Central memory CD8-positive, alpha-beta T cell (primary cell): ENCODE measurements around the gene CERS5.

Experiments
- ATAC-seq: fragments of 150-1000 bp; cut with Tn5 transposase; replicated peaks from 2 replicates; pipeline ENCODE4 v1.10.0; 2022; ENCODE audit warnings: mild to moderate bottlenecking, moderate FRiP score, moderate number of reproducible peaks; ENCODE audit not compliant: poor library complexity, severe bottlenecking; ENCODE audit errors: extremely low read depth
- DNase-seq, 2 donors: peaks; one replicate each; pipeline ENCODE4 v3.0.0; 2021; ENCODE audit warnings: low spot score in 2 of 2
- H3K27ac Mint-ChIP-seq: one replicate; pipeline ENCODE4 v1.8.0; 2022; ENCODE audit warnings: low read depth, mild to moderate bottlenecking, moderate library complexity, mixed read lengths
- H3K27me3 Mint-ChIP-seq: one replicate; pipeline ENCODE4 v1.8.0; 2022; ENCODE audit warnings: mixed read lengths
- H3K36me3 Mint-ChIP-seq: one replicate; pipeline ENCODE4 v1.8.0; 2022; ENCODE audit warnings: mild to moderate bottlenecking, moderate library complexity, mixed read lengths; ENCODE audit not compliant: insufficient read depth
- H3K4me1 Mint-ChIP-seq: one replicate; pipeline ENCODE4 v1.8.0; 2022; ENCODE audit warnings: mixed read lengths
- H3K4me3 Mint-ChIP-seq: one replicate; pipeline ENCODE4 v1.8.0; 2022; ENCODE audit warnings: mild to moderate bottlenecking, moderate library complexity, mixed read lengths
- H3K9me3 Mint-ChIP-seq: one replicate; pipeline ENCODE4 v1.8.0; 2022; ENCODE audit warnings: mixed read lengths

The CERS5 gene

DNA sequence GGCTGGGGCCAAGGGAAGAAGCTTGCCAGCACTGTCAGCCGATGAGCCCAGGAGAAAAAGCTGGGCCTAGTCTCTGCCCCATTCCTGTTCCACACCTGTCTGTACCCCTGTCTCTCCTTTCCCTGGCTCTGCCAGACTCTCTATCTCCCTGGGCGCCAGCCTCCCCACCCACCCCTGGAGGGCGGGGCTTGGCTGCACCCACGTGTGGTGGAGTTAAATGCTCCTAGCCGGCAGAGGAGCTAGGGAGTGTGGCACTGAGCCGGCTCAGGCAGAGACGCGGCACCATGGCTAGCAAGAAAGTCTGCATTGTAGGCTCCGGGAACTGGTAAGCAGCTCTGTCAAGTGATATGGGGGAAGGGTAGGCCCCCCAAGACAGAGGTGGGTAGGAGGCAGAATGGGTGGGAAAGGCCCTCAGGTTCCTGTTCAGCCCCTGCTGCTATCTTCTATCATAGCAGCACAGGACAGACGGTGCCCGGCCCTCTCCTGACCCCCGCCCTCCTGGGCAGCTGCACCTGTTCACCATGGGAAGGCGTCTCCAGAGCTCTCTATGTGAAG, 63.3 kb downstream of the CERS5 start, which contains the start of gene GPD1:
Gene GPD1 (plus strand): TSS at position 242 of the 555 bp plus-strand sequence. CDS start 43 bp downstream, at position 285.
- DNase-seq (no peak), ATAC-seq (no peak)
- H3K4me1 Mint-ChIP-seq, result no peaks in the 10 kb centered on the region
- H3K27me3 Mint-ChIP-seq, result no peaks in the 10 kb centered on the region
- H3K4me3 Mint-ChIP-seq, result no peak within 1 kb of the TSS
- peak within 1 kb of the TSS; percentile 49 for H3K27ac Mint-ChIP-seq
- H3K36me3 Mint-ChIP-seq, result peaks cover 21% of the 10 kb centered on the region
- H3K9me3 Mint-ChIP-seq, result no peaks in the 10 kb centered on the region

DNA sequence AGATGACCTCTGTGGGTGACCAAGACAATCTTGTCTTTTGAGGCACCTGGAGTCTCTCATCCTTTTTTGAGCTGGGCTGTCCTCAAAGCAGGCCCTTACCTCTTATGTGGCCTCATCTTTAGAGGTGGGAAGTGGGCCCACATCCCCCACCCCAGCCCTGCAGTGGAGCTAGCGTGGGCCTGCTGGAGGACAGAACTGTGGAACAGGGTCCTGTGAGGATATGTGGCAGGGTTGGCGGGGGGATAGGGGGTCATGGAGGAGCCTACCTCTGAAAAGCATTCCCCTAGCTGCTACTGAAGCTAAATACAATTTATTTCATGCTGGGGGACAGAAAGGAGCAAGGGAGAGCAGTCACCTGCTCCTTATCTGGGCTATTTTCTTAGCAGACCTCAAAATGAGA, 63.8 kb downstream of the CERS5 start:
- Mint-ChIP-seq H3K4me1 (no peaks in the 10 kb centered on the region), H3K27ac (peak overlapping the region; percentile 49), H3K27me3 (no peaks in the 10 kb centered on the region)

DNA sequence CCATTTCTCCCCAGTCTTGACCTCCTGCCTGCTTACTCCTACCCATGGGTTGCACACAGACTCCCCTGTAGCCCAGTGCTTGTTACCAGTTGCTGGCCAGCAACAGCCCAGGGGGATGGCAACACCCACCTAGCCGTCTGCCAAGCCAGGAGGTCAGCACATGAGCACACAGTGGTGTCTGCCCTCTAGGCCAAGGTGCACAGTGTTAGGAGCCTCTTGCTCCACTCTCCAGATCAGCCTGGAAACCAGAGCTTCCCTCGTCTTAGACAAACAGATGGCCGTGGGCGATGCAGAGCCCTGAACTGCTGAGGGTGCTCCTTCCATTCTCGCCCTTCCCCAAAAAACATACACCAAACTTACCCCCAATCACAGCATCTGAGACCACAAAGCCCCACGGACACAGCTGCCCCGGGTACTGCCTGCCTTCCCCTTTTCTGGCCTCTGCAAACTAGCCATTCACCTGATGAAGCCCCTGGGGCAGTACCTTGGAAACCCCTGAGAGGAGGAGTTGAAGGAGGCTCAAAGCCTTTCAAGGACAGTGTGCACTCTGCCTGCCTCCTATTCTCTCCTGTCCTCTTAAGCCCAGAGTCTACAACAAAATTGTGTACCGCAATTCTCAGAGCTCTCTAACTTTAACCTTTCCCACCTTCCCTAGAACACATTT, 64.4 kb downstream of the CERS5 start:
- peaks cover 25% of the 10 kb centered on the region for H3K36me3 Mint-ChIP-seq
- no peaks in the 10 kb centered on the region for H3K9me3 Mint-ChIP-seq
- no peak for ATAC-seq
- H3K27me3 Mint-ChIP-seq, result no peaks in the 10 kb centered on the region
- H3K4me3 Mint-ChIP-seq, result no peak overlapping the region
- no peaks in the 10 kb centered on the region for H3K4me1 Mint-ChIP-seq
- H3K27ac Mint-ChIP-seq, result peak overlapping the region; percentile 49
- no peak for DNase-seq

More for the DNA sequence above, 63.8 kb downstream of the CERS5 start:
- H3K9me3 Mint-ChIP-seq, result no peaks in the 10 kb centered on the region
- DNase-seq (no peak), ATAC-seq (no peak)
- peaks cover 24% of the 10 kb centered on the region for H3K36me3 Mint-ChIP-seq
- H3K4me3 Mint-ChIP-seq, result no peak overlapping the region

DNA sequence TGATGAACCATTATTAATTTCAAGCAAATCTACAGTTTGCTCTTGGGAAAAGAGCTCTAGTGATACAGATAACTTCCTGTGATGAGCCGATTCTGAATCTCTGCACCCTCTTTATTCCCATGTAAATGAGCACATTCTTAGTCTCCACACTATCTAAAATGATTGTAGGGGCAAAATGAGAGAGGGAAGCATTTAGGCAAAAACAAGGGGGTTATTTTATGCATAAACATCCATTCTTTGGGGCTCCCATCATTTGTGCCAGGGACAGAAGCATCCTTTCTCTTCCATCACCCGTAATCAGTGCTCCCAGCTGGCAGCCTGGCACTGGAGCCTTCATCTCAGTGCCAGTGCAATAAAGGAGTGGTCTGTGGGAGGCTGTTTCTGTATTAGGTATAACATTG, 65.0 kb downstream of the CERS5 start:
- no peak for DNase-seq
- no peak for ATAC-seq
- H3K27me3 Mint-ChIP-seq, result no peaks in the 10 kb centered on the region
- no peak overlapping the region for H3K4me3 Mint-ChIP-seq
- H3K4me1 Mint-ChIP-seq, result no peaks in the 10 kb centered on the region
- no peak overlapping the region for H3K27ac Mint-ChIP-seq
- H3K9me3 Mint-ChIP-seq, result no peaks in the 10 kb centered on the region
- peaks cover 32% of the 10 kb centered on the region for H3K36me3 Mint-ChIP-seq

DNA sequence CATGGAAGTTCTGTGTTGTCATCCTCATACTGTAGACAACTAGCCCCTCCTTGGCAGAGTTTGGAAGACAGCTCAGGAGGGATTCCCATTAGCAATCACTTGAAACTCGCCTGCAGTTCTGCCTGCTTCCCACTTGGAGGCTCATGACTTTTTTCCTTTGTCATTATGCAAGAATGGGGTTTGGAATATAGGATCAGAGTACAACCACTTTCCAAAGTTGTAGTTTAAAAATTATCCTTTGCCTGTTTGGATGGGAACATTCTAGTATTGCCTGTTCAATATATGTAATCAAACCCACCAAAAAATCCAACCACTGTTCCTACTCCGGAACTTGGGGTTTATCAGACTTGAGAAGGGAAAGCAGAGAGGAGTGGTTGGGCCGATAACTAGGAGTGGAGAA, 65.5 kb downstream of the CERS5 start:
- no peak overlapping the region for H3K4me3 Mint-ChIP-seq
- H3K27ac Mint-ChIP-seq, result no peak overlapping the region
- DNase-seq (no peak), ATAC-seq (no peak)
- no peaks in the 10 kb centered on the region for H3K4me1 Mint-ChIP-seq
- no peaks in the 10 kb centered on the region for H3K27me3 Mint-ChIP-seq
- no peaks in the 10 kb centered on the region for H3K9me3 Mint-ChIP-seq
- peaks cover 36% of the 10 kb centered on the region for H3K36me3 Mint-ChIP-seq

DNA sequence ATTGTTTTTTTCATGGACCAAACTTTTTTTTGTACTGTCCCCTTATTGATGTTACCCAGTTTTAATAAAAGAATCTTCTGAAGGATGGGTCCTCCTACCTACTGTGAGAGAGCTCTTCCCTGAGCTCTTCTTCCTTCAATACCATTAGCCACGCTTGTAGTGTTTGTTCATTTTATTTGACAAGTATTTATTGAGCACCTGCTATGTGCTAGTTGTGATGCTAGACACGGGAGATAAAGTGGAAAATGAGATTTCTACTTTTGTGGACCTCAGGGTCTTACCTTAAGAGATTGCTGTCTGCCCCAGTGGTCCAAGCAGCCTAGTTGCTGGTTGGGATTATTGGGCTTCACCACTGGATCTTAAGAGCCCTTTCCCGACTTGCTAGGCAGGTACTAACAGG, 66.6 kb downstream of the CERS5 start:
- ATAC-seq, result no peak
- DNase-seq, result no peak
- Mint-ChIP-seq H3K4me3 (no peak overlapping the region), H3K4me1 (no peaks in the 10 kb centered on the region), H3K27ac (peak overlapping the region; percentile 33), H3K27me3 (no peaks in the 10 kb centered on the region), H3K9me3 (no peaks in the 10 kb centered on the region), H3K36me3 (peaks cover 47% of the 10 kb centered on the region)

DNA sequence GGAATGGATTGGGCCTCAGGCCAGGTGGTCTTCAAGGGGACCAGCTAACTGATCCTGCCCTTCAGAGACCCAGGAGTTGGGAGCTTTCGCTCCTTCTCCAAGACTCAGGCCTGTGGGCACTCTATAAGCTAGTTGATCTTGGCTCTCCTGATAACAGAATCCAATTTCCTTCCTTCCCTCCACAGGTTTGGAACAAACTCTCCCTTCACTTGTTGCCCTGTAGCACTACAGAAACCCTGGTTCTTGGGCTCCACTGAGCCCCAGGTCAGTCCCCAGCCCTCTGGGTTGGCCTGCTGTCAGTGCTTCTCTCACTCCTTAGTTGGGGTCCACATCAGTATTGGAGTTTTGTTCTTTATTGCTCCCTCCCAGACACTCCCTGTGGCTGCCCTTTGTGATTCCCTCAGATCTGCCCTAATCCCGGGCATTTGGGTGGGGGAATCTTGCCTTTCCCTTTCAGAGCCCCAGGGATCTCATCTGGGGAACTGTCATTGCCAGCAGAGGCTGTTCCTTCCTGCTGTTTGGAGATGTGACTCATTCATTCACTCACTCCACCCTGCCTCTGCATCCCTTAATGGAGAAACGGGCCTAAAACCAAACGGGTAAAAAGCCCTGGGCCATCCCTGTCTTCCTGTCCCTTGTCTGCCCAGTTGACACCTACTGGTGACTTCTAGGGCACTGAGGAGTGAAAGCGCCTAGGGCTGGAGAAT, 67.7 kb downstream of the CERS5 start:
- ATAC-seq (no peak), DNase-seq (no peak)
- Mint-ChIP-seq H3K4me1 (no peaks in the 10 kb centered on the region), H3K27ac (peak overlapping the region; percentile 54), H3K27me3 (no peaks in the 10 kb centered on the region), H3K36me3 (peaks cover 55% of the 10 kb centered on the region), H3K9me3 (no peaks in the 10 kb centered on the region), H3K4me3 (no peak overlapping the region)

DNA sequence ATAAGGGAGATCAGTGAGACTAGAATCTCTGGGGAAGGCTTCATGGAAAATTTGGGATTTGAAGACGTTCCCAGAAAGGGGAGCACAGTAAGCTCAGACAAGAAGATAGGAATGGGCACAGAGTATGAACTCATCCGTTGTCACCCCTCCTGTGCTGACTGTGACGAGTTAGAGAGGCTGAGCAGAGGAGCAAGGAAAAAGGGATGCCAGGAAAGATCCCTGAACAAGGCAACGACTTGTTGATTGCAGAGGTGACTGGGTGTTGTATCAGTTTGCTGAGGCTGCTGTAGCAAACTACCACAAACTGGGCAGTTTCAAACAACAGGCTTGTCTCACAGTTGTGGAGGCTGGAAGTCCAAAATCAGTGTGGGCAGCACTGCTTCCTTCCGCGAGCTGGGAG, 69.2 kb downstream of the CERS5 start:
- H3K4me1 Mint-ChIP-seq, result no peaks in the 10 kb centered on the region
- no peak for ATAC-seq
- no peak overlapping the region for H3K27ac Mint-ChIP-seq
- H3K27me3 Mint-ChIP-seq, result no peaks in the 10 kb centered on the region
- no peak overlapping the region for H3K4me3 Mint-ChIP-seq
- DNase-seq, result no peak
- H3K9me3 Mint-ChIP-seq, result no peaks in the 10 kb centered on the region
- H3K36me3 Mint-ChIP-seq, result peaks cover 67% of the 10 kb centered on the region

DNA sequence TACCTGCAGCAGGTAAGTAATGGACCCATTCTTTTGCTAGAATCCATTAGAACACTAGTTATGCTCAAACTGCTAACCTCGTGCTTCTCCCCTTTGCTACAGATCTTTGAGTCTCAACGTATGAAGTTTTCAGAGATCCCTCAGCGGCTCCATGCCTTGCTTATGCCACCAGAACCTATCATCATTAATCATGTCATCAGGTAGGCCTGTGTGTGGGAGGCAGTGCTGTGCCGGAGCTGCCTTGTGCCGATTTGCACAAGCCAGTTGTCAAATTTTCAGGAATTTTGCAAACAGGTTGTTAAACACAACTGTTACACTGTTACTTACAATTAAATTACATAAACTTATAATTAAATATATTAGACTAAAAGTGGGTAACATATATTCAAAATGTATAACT, 76.8 kb downstream of the CERS5 start:
- H3K4me3 Mint-ChIP-seq, result no peak overlapping the region
- DNase-seq (no peak), ATAC-seq (no peak)
- H3K36me3 Mint-ChIP-seq, result peaks cover 65% of the 10 kb centered on the region
- no peak overlapping the region for H3K27ac Mint-ChIP-seq
- H3K9me3 Mint-ChIP-seq, result no peaks in the 10 kb centered on the region
- H3K27me3 Mint-ChIP-seq, result no peaks in the 10 kb centered on the region
- H3K4me1 Mint-ChIP-seq, result peaks cover 29% of the 10 kb centered on the region

DNA sequence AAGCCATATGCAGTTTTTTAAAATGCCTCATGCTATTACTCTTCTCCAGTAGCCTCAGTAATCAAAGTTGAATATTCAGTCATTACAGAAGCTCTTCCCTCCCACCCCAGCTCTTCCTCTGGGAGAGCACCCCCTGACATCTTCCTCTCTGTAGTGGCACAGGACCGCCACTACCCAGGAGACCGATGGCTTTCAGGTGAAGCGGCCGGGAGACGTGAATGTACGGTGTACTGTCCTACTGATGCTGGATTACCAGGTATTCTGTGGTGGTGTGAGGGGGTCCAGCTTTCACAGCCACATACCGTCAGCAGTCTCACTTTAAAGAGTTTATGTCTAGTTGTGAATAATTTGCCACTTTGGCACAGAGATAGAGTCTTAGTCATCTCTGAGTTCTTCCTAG, 77.4 kb downstream of the CERS5 start:
- H3K27ac Mint-ChIP-seq, result no peak overlapping the region
- no peak overlapping the region for H3K4me3 Mint-ChIP-seq
- H3K9me3 Mint-ChIP-seq, result no peaks in the 10 kb centered on the region
- H3K36me3 Mint-ChIP-seq, result peaks cover 62% of the 10 kb centered on the region
- ATAC-seq (no peak), DNase-seq (no peak)
- no peaks in the 10 kb centered on the region for H3K27me3 Mint-ChIP-seq
- H3K4me1 Mint-ChIP-seq, result peaks cover 30% of the 10 kb centered on the region

DNA sequence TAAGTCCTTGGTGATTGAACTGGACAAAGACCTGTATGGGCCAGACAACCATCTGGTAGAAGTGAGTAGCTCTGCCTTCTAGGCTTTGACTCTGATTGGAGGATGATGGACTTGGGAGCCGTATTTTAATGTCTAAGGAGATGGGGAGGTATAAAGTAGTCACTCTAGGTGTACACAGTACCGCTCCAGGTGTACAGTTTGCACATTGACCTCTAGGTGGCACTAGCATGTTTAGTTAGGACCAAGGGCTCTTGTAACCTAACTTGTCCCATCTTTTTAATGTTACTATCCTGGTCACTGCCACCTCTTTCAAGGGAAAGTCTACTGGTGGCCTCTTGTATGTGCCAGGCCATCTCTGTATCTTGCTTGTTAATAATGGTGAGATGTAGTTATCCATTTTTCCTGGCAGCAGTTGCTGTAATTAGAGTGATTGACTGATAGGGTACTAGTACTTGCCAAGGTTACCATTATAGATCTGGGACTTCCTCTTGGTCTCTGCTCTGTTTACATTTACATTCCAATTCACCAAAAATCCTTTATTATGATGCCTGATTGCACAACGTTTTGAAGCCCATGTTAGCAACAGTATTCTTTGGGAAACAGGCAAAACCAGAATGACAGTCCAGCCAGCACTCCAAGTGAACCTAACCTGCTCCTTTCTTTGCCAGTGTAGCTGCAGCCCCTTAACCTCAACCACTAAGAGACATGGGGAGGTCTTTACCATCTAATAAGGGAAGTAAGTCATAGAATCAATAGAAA, 78.4 kb downstream of the CERS5 start:
- peak; percentile 35 to 37 for DNase-seq
- H3K4me1 Mint-ChIP-seq, result peaks cover 31% of the 10 kb centered on the region
- H3K36me3 Mint-ChIP-seq, result peaks cover 54% of the 10 kb centered on the region
- H3K4me3 Mint-ChIP-seq, result no peak overlapping the region
- H3K27me3 Mint-ChIP-seq, result no peaks in the 10 kb centered on the region
- no peak for ATAC-seq
- H3K9me3 Mint-ChIP-seq, result no peaks in the 10 kb centered on the region
- peak overlapping the region; percentile 11 for H3K27ac Mint-ChIP-seq

DNA sequence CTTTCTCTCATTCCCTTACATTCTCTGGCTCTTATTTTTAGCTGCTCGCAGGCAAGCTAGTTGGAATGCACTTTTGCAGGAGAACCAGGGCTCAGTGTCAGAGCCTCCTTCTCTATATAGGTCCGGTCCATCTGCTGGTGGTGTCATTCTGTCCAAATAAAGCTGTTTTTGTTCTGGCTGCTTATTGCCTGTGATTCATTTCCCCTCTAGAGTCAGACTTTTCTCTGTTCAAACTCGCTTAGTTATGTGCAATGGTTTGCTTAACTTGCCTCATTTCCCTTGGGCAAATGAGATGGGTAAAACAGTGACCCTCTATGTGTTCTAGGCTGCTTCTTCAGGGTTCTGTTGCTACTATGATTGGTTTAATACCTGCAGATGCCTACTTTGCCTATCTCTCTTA, 79.2 kb downstream of the CERS5 start:
- no peak for DNase-seq
- Mint-ChIP-seq H3K36me3 (peaks cover 47% of the 10 kb centered on the region), H3K9me3 (no peaks in the 10 kb centered on the region), H3K27me3 (no peaks in the 10 kb centered on the region), H3K4me1 (peaks cover 35% of the 10 kb centered on the region), H3K27ac (peak overlapping the region; percentile 11), H3K4me3 (no peak overlapping the region)
- no peak for ATAC-seq
